GM12878 (cell line): ENCODE measurements around the gene KCNC1. TPM values are rescaled to one million over a fixed set of nuclear protein-coding genes. Genes with fewer than 3 reads are reported as not detected.

Source experiments
- ATAC-seq: fragments of 200-7000 bp; cut with Tn5 transposase; 3 replicates; pipeline ENCODE4 v1.9.1; 2020; ENCODE audit warnings: mild to moderate bottlenecking, moderate library complexity
- BruUV-seq: library from RNA; stranded (reverse); fragments of 400-500 nt; replicated peaks from 2 replicates; lab custom pipeline; 2021; lab: Mats Ljungman, UMichigan
- CTCF ChIA-PET: fragments of 300-600 bp; sonication (Branson Sonifier 250); formaldehyde crosslinking; extraction: SDS; loops from one replicate; lab custom pipeline; 2021; ENCODE audit warnings: inconsistent platforms; lab: Yijun Ruan, JAX
- POLR2A ChIA-PET: fragments of 350-600 bp; formaldehyde crosslinking; extraction: SDS; loops from one replicate; lab custom pipeline; 2021; ENCODE audit warnings: inconsistent platforms; lab: Charles Lee
- RAD21 ChIA-PET: fragments of 300-600 bp; sonication (Branson Sonifier 250); formaldehyde crosslinking; loops from one replicate; lab custom pipeline; 2023; ENCODE audit warnings: antibody characterized with exemption; ENCODE audit not compliant: unreplicated experiment; lab: Charles Lee
- SMC1A ChIA-PET: fragments of 300-600 bp; sonication (Branson Sonifier 250); formaldehyde crosslinking; loops from one replicate; lab custom pipeline; 2023; ENCODE audit not compliant: unreplicated experiment, uncharacterized antibody; lab: Charles Lee
- DNase-seq: peaks from one replicate; pipeline ENCODE4 v3.0.0-alpha.2; 2011; ENCODE audit warnings: low read depth, low spot score
- FAIRE-seq: peaks from 3 replicates; lab custom pipeline; 2011; peaks lifted over from hg19 to GRCh38; lab: Jason Lieb, UNC
- H2AFZ ChIP-seq: 2 replicates; pipeline ENCODE4 v1.6.0; 2011; ENCODE audit warnings: low read depth, low read length, control low read depth; ENCODE audit not compliant: control insufficient read depth
- H3K27ac ChIP-seq: 2 replicates; pipeline ENCODE4 v1.5.1; 2011; ENCODE audit warnings: control low read depth; ENCODE audit not compliant: control insufficient read depth, insufficient read depth
- H3K27me3 ChIP-seq, 2 experiments: replicated peaks in 1 of 2; 2 replicates each; pipeline versions ENCODE4 v1.6.0 to v1.6.1; 2011; ENCODE audit warnings: low read length in 1 of 2; ENCODE audit not compliant: control insufficient read depth in 2 of 2, insufficient read depth in 2 of 2
- H3K36me3 ChIP-seq, 2 experiments: 2 replicates each; pipeline ENCODE4 v1.5.1; 2011; ENCODE audit warnings: low read length in 1 of 2; ENCODE audit not compliant: control insufficient read depth in 2 of 2, insufficient read depth in 2 of 2
- H3K4me1 ChIP-seq: 2 replicates; pipeline ENCODE4 v1.6.1; 2011; ENCODE audit warnings: mild to moderate bottlenecking, low read length, moderate library complexity, mixed read lengths; ENCODE audit not compliant: control insufficient read depth, insufficient read depth
- H3K4me2 ChIP-seq: 2 replicates; pipeline ENCODE4 v1.6.0; 2011; ENCODE audit warnings: control low read depth; ENCODE audit not compliant: control insufficient read depth, insufficient read depth
- H3K4me3 ChIP-seq: fragments of 200-600 bp; sonication (generic); 2 replicates; pipeline ENCODE4 v1.5.1; 2016
- H3K79me2 ChIP-seq: 2 replicates; pipeline ENCODE4 v1.6.0; 2011; ENCODE audit warnings: low read length; ENCODE audit not compliant: control insufficient read depth, insufficient read depth
- H3K9ac ChIP-seq: 2 replicates; pipeline ENCODE4 v1.8.0; 2011; ENCODE audit warnings: low read length, control low read depth, mixed read lengths; ENCODE audit not compliant: control insufficient read depth, insufficient read depth
- H3K9me3 ChIP-seq: replicated peaks from 3 replicates; pipeline ENCODE4 v1.5.1; 2011; ENCODE audit warnings: mild to moderate bottlenecking, low read length; ENCODE audit not compliant: control insufficient read depth, insufficient read depth
- H4K20me1 ChIP-seq: 2 replicates; pipeline ENCODE4 v1.6.0; 2011; ENCODE audit not compliant: control insufficient read depth, insufficient read depth
- BCL11A ChIP-seq: IDR thresholded peaks from 2 replicates; pipeline ENCODE4 v1.6.1; 2011; ENCODE audit warnings: low read depth, low read length
- CHD1 ChIP-seq: IDR thresholded peaks from 2 replicates; pipeline ENCODE4 v1.6.1; 2012; ENCODE audit warnings: low read depth, low read length, improper control_type of control experiment
- CREM ChIP-seq: IDR thresholded peaks from 2 replicates; pipeline ENCODE4 v1.6.1; 2014; ENCODE audit warnings: antibody characterized with exemption, low read depth
- LARP7 ChIP-seq: fragments of 450-650 bp; IDR thresholded peaks from 2 replicates; pipeline ENCODE4 v1.6.1; 2017; ENCODE audit warnings: mild to moderate bottlenecking
- POLR2AphosphoS2 ChIP-seq: IDR thresholded peaks from 2 replicates; pipeline ENCODE4 v1.6.1; 2011; ENCODE audit warnings: low read depth, mild to moderate bottlenecking, low read length, improper control_type of control experiment, moderate library complexity
- RELA ChIP-seq: fragments of 450-650 bp; IDR thresholded peaks from 2 replicates; pipeline ENCODE4 v1.8.0; 2014; ENCODE audit warnings: borderline replicate concordance; ENCODE audit not compliant: partially characterized antibody
- SMAD1 ChIP-seq: fragments of 450-650 bp; IDR thresholded peaks from 2 replicates; pipeline ENCODE4 v1.6.1; 2018; ENCODE audit warnings: mild to moderate bottlenecking, low read depth; ENCODE audit not compliant: partially characterized antibody
- STAT3 ChIP-seq: IDR thresholded peaks from 2 replicates; pipeline ENCODE4 v1.6.1; 2011; ENCODE audit warnings: low read depth, low read length, improper control_type of control experiment
- WRNIP1 ChIP-seq: IDR thresholded peaks from 2 replicates; pipeline ENCODE4 v1.6.1; 2011; ENCODE audit warnings: low read depth, low read length, improper control_type of control experiment, borderline replicate concordance
- ZNF24 ChIP-seq: fragments of 450-650 bp; IDR thresholded peaks from 2 replicates; pipeline ENCODE4 v1.6.1; 2017; ENCODE audit warnings: antibody characterized with exemption, mild to moderate bottlenecking
- WGBS: methylation state at CpG from one replicate; pipeline ENCODE4 v1.1.6; 2016; ENCODE audit warnings: low lambda C conversion rate; ENCODE audit not compliant: insufficient replicate concordance, insufficient coverage; ENCODE audit errors: missing lambda C conversion rate; 5-methylcytosine and 5-hydroxymethylcytosine counted together
- in situ Hi-C: fragments of 300-500 bp; cut with MboI; formaldehyde crosslinking; loops from 9 replicates; pipeline ENCODE4 v1.14.3; 2018; ENCODE audit warnings: mixed read lengths
- intact Hi-C: fragments of 100-400 bp; cut with micrococcal nuclease; formaldehyde crosslinking; loops from one replicate; pipeline ENCODE4 v1.14.2; 2022; ENCODE audit not compliant: unreplicated experiment
- polyA plus RNA-seq, 11 experiments: library from polyadenylated mRNA; depleted of rRNA in 4 of 11; unstranded in 6 of 11; stranded (reverse) in 5 of 11; fragments of >200 nt; fragmentation: Nextera tagmentation in 4 of 11; fragmentation: Illumina TruSeq in 1 of 11; extraction: Ambion mirVana in 4 of 11; extraction: Trizol in 1 of 11; gene quantifications; 1 replicate in 1 of 11; 2 replicates in 10 of 11; pipeline versions ENCODE4 v1.2.1 to v1.2.3, GENCODE V29; 2011 to 2016; ENCODE audit warnings: inconsistent platforms in 2 of 11, missing spikeins in 2 of 11, low read depth in 1 of 11
- total RNA-seq, 4 experiments: library from RNA; depleted of rRNA in 3 of 4; stranded (reverse); fragments of >200 nt in 3 of 4; fragmentation: Illumina TruSeq in 1 of 4; extraction: Trizol in 1 of 4; gene quantifications; 2 replicates each; pipeline versions ENCODE4 v1.2.1 to v1.2.3, GENCODE V29; 2013 to 2021
- TF ChIP-seq, protein P1 (sequence below): IDR thresholded peaks from 2 replicates; pipeline ENCODE4 v1.6.1; 2012; ENCODE audit warnings: improper control_type of control experiment, low read depth, low read length; ENCODE audit not compliant: insufficient replicate concordance
- TF ChIP-seq, protein P2 (sequence below): IDR thresholded peaks from 2 replicates; pipeline ENCODE4 v1.6.1; 2012; ENCODE audit warnings: low read depth, low read length, improper control_type of control experiment

The KCNC1 gene
- total and polyA plus RNA-seq, 10 of the 15 experiments (the other 5 are each of a cell fraction or from before 2014, with no cell fraction given), result 0.27 to 0.34 TPM; not detected in 8

DNA sequence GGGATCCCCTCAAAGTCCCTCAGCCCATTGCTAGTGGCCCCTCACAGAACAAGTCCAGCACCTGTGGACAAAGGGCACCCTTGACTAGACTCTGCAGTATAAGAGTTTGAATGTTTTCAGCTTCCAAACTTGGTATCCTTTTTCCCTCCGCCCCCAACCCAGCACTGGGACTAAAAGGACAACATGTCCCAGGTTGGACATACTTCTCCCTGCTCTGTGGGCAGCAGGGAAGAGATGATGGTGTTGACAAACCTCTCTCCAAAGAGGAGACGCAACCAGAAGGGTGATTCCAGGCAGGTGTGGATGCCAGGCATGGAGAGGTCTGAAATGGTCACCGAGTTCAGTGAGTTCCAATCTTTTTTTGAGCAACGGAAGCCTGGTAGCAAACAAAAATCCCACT, 19.7 kb upstream of the KCNC1 start:
- H3K4me2 ChIP-seq, result no peak overlapping the region
- RAD21 ChIA-PET, result no interaction called here
- H3K27me3 ChIP-seq, result peaks cover 2 to 5% of the 10 kb centered on the region in 2 experiments; a peak in 3 of 4 replicates
- intact Hi-C loops (no loop called here), in situ Hi-C loops (no loop called here)
- H2AFZ ChIP-seq, result no peak overlapping the region
- WGBS, result 27% methylated on average over 4 of the region's 4 CpGs
- H3K79me2 ChIP-seq, result no peaks in the 10 kb centered on the region
- SMC1A ChIA-PET, result interaction anchor here (1.0 kb wide), 1 partner anchor 15 kb away, joined by 4 read pairs; no protein-coding TSS in a partner anchor
- H3K27ac ChIP-seq, result no peak overlapping the region
- no peak overlapping the region for H3K4me3 ChIP-seq
- CTCF ChIA-PET, result no interaction called here
- POLR2A ChIA-PET, result no interaction called here
- no peak overlapping the region for H3K9ac ChIP-seq
- no peaks in the 10 kb centered on the region for H3K36me3 ChIP-seq
- ATAC-seq (no peak), FAIRE-seq (no peak), DNase-seq (no peak)
- H3K9me3 ChIP-seq, result no peaks in the 10 kb centered on the region
- BruUV-seq, result no TSS peak
- H4K20me1 ChIP-seq, result no peaks in the 10 kb centered on the region
- no peak for TF ChIP-seq RELA
- TF ChIP-seq ZNF24, result no peak
- TF ChIP-seq STAT3, result no peak
- no peak for TF ChIP-seq LARP7
- TF ChIP-seq WRNIP1, result no peak
- TF ChIP-seq BCL11A, result no peak
- no peak for TF ChIP-seq CREM
- TF ChIP-seq, protein P1, sequence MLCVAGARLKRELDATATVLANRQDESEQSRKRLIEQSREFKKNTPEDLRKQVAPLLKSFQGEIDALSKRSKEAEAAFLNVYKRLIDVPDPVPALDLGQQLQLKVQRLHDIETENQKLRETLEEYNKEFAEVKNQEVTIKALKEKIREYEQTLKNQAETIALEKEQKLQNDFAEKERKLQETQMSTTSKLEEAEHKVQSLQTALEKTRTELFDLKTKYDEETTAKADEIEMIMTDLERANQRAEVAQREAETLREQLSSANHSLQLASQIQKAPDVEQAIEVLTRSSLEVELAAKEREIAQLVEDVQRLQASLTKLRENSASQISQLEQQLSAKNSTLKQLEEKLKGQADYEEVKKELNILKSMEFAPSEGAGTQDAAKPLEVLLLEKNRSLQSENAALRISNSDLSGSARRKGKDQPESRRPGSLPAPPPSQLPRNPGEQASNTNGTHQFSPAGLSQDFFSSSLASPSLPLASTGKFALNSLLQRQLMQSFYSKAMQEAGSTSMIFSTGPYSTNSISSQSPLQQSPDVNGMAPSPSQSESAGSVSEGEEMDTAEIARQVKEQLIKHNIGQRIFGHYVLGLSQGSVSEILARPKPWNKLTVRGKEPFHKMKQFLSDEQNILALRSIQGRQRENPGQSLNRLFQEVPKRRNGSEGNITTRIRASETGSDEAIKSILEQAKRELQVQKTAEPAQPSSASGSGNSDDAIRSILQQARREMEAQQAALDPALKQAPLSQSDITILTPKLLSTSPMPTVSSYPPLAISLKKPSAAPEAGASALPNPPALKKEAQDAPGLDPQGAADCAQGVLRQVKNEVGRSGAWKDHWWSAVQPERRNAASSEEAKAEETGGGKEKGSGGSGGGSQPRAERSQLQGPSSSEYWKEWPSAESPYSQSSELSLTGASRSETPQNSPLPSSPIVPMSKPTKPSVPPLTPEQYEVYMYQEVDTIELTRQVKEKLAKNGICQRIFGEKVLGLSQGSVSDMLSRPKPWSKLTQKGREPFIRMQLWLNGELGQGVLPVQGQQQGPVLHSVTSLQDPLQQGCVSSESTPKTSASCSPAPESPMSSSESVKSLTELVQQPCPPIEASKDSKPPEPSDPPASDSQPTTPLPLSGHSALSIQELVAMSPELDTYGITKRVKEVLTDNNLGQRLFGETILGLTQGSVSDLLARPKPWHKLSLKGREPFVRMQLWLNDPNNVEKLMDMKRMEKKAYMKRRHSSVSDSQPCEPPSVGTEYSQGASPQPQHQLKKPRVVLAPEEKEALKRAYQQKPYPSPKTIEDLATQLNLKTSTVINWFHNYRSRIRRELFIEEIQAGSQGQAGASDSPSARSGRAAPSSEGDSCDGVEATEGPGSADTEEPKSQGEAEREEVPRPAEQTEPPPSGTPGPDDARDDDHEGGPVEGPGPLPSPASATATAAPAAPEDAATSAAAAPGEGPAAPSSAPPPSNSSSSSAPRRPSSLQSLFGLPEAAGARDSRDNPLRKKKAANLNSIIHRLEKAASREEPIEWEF, result no peak
- TF ChIP-seq CHD1, result no peak
- TF ChIP-seq, protein P2, sequence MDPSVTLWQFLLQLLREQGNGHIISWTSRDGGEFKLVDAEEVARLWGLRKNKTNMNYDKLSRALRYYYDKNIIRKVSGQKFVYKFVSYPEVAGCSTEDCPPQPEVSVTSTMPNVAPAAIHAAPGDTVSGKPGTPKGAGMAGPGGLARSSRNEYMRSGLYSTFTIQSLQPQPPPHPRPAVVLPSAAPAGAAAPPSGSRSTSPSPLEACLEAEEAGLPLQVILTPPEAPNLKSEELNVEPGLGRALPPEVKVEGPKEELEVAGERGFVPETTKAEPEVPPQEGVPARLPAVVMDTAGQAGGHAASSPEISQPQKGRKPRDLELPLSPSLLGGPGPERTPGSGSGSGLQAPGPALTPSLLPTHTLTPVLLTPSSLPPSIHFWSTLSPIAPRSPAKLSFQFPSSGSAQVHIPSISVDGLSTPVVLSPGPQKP, result no peak
- no peak for TF ChIP-seq POLR2AphosphoS2
- TF ChIP-seq SMAD1, result no peak
- H3K4me1 ChIP-seq, result no peaks in the 10 kb centered on the region
